HCT116 (cell line): ENCODE data around the gene CHST15.

Experiments used
- CEBPB ChIP-seq: IDR thresholded peaks from 2 replicates; pipeline ENCODE4 v1.6.1; 2012; ENCODE audit warnings: low read depth
- CTCF ChIP-seq, 3 experiments: fragments of 200-600 bp in 1 of 3; sonication (generic) in 1 of 3; IDR thresholded peaks in 2 of 3; conservative IDR thresholded peaks in 1 of 3; 2 replicates each; pipeline ENCODE4 v1.5.1; 2012 to 2017; ENCODE audit warnings: low read depth in 2 of 3, low read length in 2 of 3, antibody characterized with exemption in 1 of 3, borderline replicate concordance in 1 of 3, control low read depth in 1 of 3, mild to moderate bottlenecking in 1 of 3, mixed read lengths in 1 of 3, mixed run types in 1 of 3, moderate library complexity in 1 of 3; ENCODE audit not compliant: insufficient read depth in 1 of 3
- EGR1 ChIP-seq: IDR thresholded peaks from 2 replicates; pipeline ENCODE4 v1.6.1; 2012; ENCODE audit warnings: low read depth
- EZH2phosphoT487 ChIP-seq: fragments of 200-600 bp; IDR thresholded peaks from 2 replicates; pipeline ENCODE4 v1.6.1; 2018; ENCODE audit warnings: antibody characterized with exemption, borderline replicate concordance
- JUND ChIP-seq: IDR thresholded peaks from 2 replicates; pipeline ENCODE4 v1.6.1; 2012
- POLR2A ChIP-seq: IDR thresholded peaks from 2 replicates; pipeline ENCODE4 v1.7.0; 2011; ENCODE audit warnings: borderline replicate concordance; ENCODE audit not compliant: insufficient read depth, insufficient read length; ENCODE audit errors: extremely low read depth
- REST ChIP-seq: IDR thresholded peaks from 2 replicates; pipeline ENCODE4 v1.6.1; 2012; ENCODE audit warnings: low read depth
- SIN3A ChIP-seq: IDR thresholded peaks from 2 replicates; pipeline ENCODE4 v1.6.1; 2012; ENCODE audit warnings: low read depth
- ZBTB33 ChIP-seq: IDR thresholded peaks from 2 replicates; pipeline ENCODE4 v1.6.1; 2011; ENCODE audit warnings: mild to moderate bottlenecking, low read length, moderate library complexity; ENCODE audit not compliant: insufficient replicate concordance; ENCODE audit errors: extremely low read depth

GRCh38 chr10:124041675-124042445 lies 51.5 kb downstream of the CHST15 start:
- TF ChIP-seq EZH2phosphoT487 (no peak), CTCF (IDR thresholded peaks at IDR 0.05 in 2 of 3, conservative IDR thresholded peaks at IDR 0.05 in 1 of 3; ENCODE audit: borderline replicate concordance in 1 of 3, insufficient read depth in 1 of 3, low read depth in 2 of 3, low read length in 2 of 3) (no peak), REST (no peak), EGR1 (no peak), POLR2A (no peak), CEBPB (no peak), JUND (no peak), ZBTB33 (no peak), SIN3A (no peak)
